ENCODE results near the gene GPRC5A. TPM values are rescaled to one million over a fixed set of nuclear protein-coding genes. Genes with fewer than 3 reads are reported as not detected.

GPRC5A gene
- total and polyA plus RNA-seq, 2 donors (not counting 1 experiment from before 2014, with no cell fraction given), result not detected

DNA sequence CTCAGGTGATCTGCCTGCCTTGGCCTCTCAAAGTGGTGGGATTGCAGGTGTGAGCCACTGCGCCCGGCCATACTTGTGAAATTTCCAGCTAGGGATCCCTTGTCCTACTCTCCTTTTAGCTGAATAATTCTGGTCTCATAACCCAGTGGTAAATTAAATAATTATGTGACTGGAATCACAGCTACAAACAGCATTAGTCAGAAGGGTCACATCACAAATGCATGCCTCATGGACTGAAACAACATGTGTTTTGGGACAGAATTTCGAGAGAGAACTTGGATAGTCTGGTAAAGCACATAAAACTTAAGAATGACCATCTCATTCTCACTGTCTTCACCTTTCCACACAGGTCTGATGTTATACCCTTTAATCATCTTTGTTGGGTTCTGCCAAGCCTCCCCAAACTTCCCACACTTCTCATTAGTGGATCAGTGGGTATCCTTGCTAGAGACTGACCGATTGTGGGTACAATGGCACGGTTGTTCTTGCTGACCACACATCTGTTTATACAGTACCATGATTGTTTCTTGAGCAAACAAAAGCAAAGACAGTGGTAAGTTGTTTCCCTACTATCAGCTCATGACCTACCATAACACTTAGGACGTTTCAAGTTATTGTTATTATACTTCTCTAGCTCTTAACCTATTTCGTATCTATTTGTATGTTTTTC lies 55.5 kb downstream of the GPRC5A start:
- intact Hi-C loops (cut with micrococcal nuclease), result no loop called here
- CTCF ChIA-PET, result interaction anchor here (0.9 kb wide), 1 partner anchor 265 kb away, joined by 3 read pairs; no protein-coding TSS in a partner anchor
- no CpG with 5 or more reads among the region's 7 CpGs for WGBS (ENCODE audit: insufficient coverage)
- DNase-seq (no peak), ATAC-seq (ENCODE audit: low read depth) (no peak)
- no peaks in the 10 kb centered on the region for H3K36me3 ChIP-seq (replicated peaks in 1 of 2; ENCODE audit: control extremely low read depth in 1 of 2, control insufficient read depth in 1 of 2, extremely low read depth in 1 of 2, insufficient read depth in 2 of 2, low read length in 1 of 2)
- no peaks in the 10 kb centered on the region for H3K9me3 ChIP-seq (ENCODE audit: control extremely low read depth in 1 of 3, control insufficient read depth in 2 of 3, insufficient read depth in 1 of 3, low read length in 2 of 3)
- H3K4me2 ChIP-seq (replicated peaks; ENCODE audit: low read depth, low read length, poor library complexity, severe bottlenecking), result no peak overlapping the region
- H3K9ac ChIP-seq (ENCODE audit: low read length), result no peak overlapping the region
- Mint-ChIP-seq H3K27ac (no peak overlapping the region), H3K4me1 (no peaks in the 10 kb centered on the region), H3K4me3 (no peak overlapping the region), H3K9me3 (ENCODE audit: insufficient read depth) (no peaks in the 10 kb centered on the region), H3K27me3 (peaks cover 6% of the 10 kb centered on the region)
- H3K4me1 ChIP-seq (ENCODE audit: control insufficient read depth in 2 of 2, insufficient read depth in 2 of 2, low read length in 2 of 2), result no peaks in the 10 kb centered on the region
- H3K27me3 ChIP-seq (replicated peaks in 1 of 4; ENCODE audit: control extremely low read depth in 1 of 4, control insufficient read depth in 3 of 4, insufficient read depth in 4 of 4, low read length in 3 of 4), result no peaks in the 10 kb centered on the region
- no peak overlapping the region for H2AFZ ChIP-seq (ENCODE audit: insufficient read depth, low read depth, low read length, poor library complexity, severe bottlenecking)
- TF ChIP-seq EZH2 (IDR thresholded peaks at IDR 0.05; ENCODE audit: borderline replicate concordance, insufficient read depth, low read depth, low read length, poor library complexity, severe bottlenecking), result no peak
- TF ChIP-seq, protein P1, sequence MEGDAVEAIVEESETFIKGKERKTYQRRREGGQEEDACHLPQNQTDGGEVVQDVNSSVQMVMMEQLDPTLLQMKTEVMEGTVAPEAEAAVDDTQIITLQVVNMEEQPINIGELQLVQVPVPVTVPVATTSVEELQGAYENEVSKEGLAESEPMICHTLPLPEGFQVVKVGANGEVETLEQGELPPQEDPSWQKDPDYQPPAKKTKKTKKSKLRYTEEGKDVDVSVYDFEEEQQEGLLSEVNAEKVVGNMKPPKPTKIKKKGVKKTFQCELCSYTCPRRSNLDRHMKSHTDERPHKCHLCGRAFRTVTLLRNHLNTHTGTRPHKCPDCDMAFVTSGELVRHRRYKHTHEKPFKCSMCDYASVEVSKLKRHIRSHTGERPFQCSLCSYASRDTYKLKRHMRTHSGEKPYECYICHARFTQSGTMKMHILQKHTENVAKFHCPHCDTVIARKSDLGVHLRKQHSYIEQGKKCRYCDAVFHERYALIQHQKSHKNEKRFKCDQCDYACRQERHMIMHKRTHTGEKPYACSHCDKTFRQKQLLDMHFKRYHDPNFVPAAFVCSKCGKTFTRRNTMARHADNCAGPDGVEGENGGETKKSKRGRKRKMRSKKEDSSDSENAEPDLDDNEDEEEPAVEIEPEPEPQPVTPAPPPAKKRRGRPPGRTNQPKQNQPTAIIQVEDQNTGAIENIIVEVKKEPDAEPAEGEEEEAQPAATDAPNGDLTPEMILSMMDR (IDR thresholded peaks at IDR 0.05), result no peak
- no peaks in the 10 kb centered on the region for H3K79me2 ChIP-seq (ENCODE audit: control insufficient read depth, insufficient read depth, low read length)
- H4K20me1 ChIP-seq (ENCODE audit: control insufficient read depth, insufficient read depth, low read length, poor library complexity, severe bottlenecking), result no peaks in the 10 kb centered on the region
- no peak overlapping the region for H3K4me3 ChIP-seq (ENCODE audit: control extremely low read depth in 1 of 5, extremely low read depth in 1 of 5, insufficient read depth in 1 of 5, low read depth in 2 of 5, low read length in 4 of 5)
- POLR2A ChIA-PET, result no interaction called here
- no peak overlapping the region for H3K27ac ChIP-seq (ENCODE audit: low read length in 2 of 2)

DNA sequence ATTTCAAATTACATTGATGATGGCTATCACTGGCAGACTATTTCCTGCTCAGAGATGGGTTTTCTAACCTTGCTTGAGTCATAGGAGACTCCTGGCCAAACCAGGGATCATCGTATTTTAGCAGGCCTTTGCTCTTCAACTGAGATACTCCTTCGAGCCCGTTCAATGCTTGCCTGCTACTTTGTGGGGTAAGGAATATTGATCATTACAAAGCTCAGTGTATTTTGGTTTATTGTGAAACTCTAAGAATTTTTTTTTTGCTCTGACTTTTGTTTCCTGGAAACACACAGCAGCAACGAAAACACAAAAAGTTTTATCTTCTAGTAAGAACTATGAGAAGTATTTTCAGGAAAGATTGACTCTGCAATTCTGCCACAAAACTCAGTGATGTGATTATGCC lies 56.5 kb downstream of the GPRC5A start:
- DNase-seq (no peak), ATAC-seq (ENCODE audit: low read depth) (no peak)
- Histone ChIP-seq H3K27me3 (replicated peaks in 1 of 4; ENCODE audit: control extremely low read depth in 1 of 4, control insufficient read depth in 3 of 4, insufficient read depth in 4 of 4, low read length in 3 of 4) (no peaks in the 10 kb centered on the region), H3K4me2 (replicated peaks; ENCODE audit: low read depth, low read length, poor library complexity, severe bottlenecking) (no peak overlapping the region), H3K4me3 (ENCODE audit: control extremely low read depth in 1 of 5, extremely low read depth in 1 of 5, insufficient read depth in 1 of 5, low read depth in 2 of 5, low read length in 4 of 5) (no peak overlapping the region), H3K36me3 (replicated peaks in 1 of 2; ENCODE audit: control extremely low read depth in 1 of 2, control insufficient read depth in 1 of 2, extremely low read depth in 1 of 2, insufficient read depth in 2 of 2, low read length in 1 of 2) (no peaks in the 10 kb centered on the region), H3K4me1 (ENCODE audit: control insufficient read depth in 2 of 2, insufficient read depth in 2 of 2, low read length in 2 of 2) (no peaks in the 10 kb centered on the region), H3K9ac (ENCODE audit: low read length) (no peak overlapping the region), H3K9me3 (ENCODE audit: control extremely low read depth in 1 of 3, control insufficient read depth in 2 of 3, insufficient read depth in 1 of 3, low read length in 2 of 3) (no peaks in the 10 kb centered on the region), H4K20me1 (ENCODE audit: control insufficient read depth, insufficient read depth, low read length, poor library complexity, severe bottlenecking) (no peaks in the 10 kb centered on the region), H3K27ac (ENCODE audit: low read length in 2 of 2) (no peak overlapping the region), H3K79me2 (ENCODE audit: control insufficient read depth, insufficient read depth, low read length) (no peaks in the 10 kb centered on the region), H2AFZ (ENCODE audit: insufficient read depth, low read depth, low read length, poor library complexity, severe bottlenecking) (no peak overlapping the region)
- Mint-ChIP-seq H3K9me3 (ENCODE audit: insufficient read depth) (no peaks in the 10 kb centered on the region), H3K4me1 (no peaks in the 10 kb centered on the region), H3K27me3 (peaks cover 6% of the 10 kb centered on the region), H3K27ac (no peak overlapping the region), H3K4me3 (no peak overlapping the region)
- POLR2A ChIA-PET, result no interaction called here
- 100% methylated on average over 3 of the region's 4 CpGs for WGBS (ENCODE audit: insufficient coverage)
- intact Hi-C loops (cut with micrococcal nuclease), result no loop called here
- CTCF ChIA-PET, result interaction anchor here (0.9 kb wide), 1 partner anchor 264 kb away, joined by 3 read pairs; no protein-coding TSS in a partner anchor
- TF ChIP-seq, protein P1 (IDR thresholded peaks at IDR 0.05), result no peak
- no peak for TF ChIP-seq EZH2 (IDR thresholded peaks at IDR 0.05; ENCODE audit: borderline replicate concordance, insufficient read depth, low read depth, low read length, poor library complexity, severe bottlenecking)
